Stimulated activated CD4-positive, alpha-beta T cell treated with anti-CD3 and anti-CD28 coated beads, Interleukin-1b, Interleukin-23, amount 100 ng/mL, for 48 hours (primary cell): ENCODE data around the gene GPC6.

ENCODE experiments used
- DNase-seq: peaks from one replicate; pipeline ENCODE4 v3.0.0-alpha.2; 2020

The GPC6 gene

DNA sequence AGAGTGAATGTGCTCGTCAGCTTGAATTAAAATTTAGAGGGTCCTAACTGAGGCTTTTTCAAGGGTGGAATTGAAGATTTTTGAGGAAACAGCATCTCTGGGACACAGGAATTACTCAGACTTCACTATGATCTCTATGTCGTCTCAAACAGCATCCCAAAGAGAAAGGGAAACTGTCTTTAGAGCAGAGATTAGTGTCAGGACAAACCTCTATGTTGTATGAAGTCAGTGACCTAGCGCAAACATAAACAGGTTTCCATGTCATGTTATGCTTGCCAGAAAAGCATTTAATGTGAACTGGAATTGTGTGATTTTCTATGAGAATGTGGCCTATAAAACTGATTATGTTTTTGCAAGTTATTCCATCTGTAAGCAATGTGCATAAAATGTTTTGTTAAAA is 573.7 kb downstream of the GPC6 start:
- DNase-seq, result no peak

DNA sequence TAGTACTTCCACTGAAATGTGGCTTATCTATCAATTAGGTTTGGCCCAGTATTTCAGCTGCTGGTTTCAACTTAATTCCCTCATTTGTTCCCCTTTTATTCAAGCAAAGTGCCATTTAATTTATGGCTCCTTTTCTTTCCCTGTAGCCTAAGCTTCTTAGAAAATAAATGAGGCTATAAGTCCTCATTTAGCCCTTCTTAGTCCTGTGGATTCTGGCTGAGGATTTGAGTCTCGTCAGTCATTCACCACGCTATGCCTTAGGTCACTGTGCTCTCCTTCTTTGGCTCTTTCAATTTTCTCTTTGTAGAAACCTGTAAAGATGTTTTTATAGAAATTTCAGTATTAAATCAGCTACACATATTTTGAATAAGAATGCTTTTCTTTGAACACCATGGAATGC is 579.1 kb downstream of the GPC6 start:
- DNase-seq, result no peak

DNA sequence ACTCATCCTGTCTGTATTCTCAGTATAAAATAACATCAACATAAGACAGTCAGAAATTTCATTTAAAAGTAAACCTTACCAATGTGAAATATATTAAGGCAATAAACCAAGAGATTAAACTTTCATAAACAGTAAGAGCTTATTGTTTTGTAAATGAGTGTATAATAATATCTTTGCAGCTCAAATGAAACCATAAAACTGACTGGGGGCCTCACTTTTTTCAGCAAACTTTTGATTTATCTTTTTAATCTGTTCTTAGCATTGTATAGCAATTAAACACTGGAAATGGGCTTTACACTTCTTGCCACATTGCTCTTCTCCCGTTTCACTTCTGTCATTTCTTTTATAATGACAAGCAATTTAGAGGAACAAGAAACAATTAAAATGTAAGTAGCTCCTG is 580.3 kb downstream of the GPC6 start:
- DNase-seq, result no peak

DNA sequence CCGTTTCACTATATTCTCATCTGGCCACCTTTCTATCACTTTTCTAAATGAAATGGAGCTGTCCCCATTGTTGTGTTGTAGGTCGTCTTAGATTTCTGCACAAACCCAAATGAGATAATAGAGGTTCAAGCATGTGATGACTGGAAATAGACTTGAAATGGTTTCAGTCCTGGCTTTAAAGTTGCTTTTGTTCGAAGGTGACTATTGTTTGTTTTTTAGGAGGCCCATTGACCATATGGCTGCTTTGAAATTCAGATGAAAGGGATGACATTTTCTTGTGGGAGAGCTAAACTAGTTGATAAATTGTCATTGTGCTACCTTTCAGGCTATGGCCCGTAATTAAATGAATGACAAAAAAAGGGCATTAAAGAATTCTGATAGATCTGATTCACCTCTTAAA is 583.7 kb downstream of the GPC6 start:
- DNase-seq, result no peak

DNA sequence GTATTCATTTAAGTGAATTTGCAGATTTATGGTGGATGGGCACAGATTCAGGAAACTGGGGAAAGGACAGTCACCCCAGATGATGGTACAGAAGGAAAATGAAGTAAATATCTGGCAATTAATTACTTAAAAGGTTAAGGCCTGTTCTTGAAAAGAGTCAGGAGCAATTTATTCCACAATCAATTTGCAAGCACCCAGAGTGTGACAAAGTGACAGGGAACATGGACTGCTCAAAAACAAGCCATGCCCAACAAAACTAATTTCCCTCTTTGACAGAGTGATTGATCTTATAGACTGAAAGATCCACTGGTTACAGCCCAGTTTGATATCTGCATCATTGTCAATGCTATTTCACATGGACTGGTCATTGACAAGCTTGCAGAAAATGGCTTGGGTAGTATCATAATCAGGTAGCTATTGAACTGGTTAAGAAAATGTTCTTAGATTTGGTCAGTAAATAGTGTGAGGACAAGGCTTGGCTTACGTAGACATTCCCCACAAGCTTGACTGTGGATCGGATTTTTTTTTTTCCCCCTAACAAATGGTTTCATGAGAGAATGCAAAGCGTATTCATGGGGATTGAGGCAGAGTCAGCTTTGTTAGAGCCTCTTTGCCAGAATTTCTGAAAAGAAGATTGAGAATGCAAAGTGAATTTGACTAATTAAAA is 584.6 kb downstream of the GPC6 start:
- no peak for DNase-seq

DNA sequence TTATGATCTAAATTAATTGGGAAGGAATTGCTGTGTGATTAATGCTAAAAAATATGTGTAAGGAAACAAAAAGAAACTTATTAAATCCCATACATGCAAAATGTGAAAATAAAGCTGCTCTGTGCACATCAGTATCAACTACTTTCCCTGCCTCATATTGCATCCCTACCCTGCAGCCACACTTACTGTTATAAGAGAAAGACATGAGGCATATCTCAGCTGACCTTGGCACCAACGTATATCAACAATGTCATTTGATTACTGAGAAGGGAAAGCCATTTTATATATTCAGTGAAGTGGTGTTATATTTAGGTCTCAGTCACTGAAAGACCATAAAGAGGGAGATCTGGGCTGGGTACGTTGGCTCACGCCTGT is 585.1 kb downstream of the GPC6 start:
- DNase-seq, result no peak

DNA sequence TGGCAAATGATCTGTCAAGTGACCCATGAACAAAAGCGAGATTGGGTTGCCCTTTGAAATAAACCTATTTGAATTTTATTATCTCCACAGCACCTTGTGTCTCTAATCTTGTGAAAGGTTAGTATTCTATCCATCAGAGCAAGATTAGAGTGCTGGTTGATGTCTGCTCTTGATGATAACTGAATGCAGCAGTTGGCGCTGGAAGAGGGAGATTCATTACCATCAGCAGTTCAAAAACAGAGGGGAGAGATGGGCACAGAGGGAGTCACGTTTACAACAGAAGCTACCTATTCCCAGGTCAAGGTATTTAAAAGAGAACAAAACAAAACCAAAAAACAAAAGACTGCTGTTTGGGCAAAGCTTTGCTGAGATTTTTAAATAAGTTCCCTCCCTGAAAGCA is 588.1 kb downstream of the GPC6 start:
- no peak for DNase-seq

DNA sequence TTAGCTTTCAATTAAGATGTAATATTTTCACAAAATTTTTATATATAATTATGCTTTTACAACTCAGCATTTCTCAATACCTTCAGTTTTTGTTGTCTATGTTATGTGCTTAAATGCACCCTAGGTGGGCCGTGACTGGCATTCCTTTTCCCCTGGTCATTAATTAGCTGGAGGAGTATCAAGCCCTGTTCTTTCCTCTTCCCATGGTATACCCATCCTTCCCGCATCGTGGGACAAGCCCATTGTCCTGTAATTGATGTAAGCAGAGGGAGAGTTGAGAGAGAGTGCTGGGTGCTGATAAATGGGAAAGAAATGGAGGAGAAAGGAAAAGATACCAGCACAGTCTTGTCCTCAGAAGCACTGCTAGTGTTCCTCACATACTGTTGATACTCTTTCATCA is 591.7 kb downstream of the GPC6 start:
- no peak for DNase-seq

DNA sequence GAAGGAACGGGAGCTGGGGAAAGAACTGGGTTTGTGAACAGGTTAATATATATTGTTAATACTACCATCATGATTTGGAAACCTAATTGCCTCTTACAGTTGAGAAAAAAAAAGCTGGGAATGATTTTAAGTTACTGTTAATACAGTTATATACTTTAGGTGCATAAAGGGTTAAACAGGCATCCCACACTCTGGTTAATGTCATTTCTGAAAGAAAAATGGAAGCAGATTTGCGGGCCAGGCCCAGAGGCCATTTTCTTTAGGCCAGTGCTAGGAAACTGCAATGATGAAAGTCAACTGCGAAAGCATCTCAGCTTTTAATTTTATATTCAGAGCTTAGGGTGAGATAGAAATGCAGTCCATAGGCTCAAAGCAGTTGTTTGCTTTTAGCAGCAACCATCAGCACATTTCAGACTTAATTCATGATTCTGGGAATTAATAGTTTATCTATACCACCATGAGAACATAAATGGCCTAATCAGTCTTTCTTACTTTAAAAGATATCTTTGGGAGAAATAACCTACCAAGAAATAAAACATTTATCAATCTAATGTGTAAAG is 592.8 kb downstream of the GPC6 start:
- DNase-seq, result no peak

DNA sequence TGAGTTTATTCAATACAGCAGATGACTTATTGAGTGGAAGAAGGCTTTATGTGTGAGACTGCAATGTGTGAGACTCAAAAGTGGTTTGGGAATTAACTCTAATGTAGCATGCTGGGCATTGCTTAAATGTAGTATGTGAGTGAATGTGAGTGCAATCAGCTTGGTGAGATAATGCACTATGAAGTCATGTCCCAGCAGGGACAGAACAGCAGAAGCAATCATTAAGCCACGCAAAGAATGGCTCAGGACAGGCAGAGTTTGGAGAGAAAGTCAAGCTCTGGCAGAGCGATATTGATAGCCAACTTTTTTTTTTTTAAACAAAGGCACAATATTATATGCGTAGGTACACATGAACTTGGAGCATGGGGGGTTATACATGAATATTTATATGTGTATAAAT is 597.7 kb downstream of the GPC6 start:
- no peak for DNase-seq

DNA sequence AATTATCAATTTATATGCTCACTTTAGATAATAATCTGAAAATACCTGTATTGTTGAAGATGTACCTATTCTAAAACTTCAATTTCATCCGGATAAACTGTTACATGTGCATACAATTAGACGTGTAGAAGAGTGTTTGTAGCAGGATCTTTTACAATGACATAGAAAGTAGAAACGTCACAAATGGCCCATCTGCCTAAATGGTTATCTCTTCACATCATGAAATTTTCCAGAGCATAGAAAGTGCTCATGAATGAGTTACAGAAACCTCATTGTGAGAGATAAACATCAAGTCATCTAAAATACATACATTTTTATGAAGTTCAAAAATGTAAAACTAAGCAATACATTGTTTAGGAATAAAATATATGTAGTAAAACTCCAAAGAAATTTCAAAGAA is 607.4 kb downstream of the GPC6 start:
- no peak for DNase-seq

DNA sequence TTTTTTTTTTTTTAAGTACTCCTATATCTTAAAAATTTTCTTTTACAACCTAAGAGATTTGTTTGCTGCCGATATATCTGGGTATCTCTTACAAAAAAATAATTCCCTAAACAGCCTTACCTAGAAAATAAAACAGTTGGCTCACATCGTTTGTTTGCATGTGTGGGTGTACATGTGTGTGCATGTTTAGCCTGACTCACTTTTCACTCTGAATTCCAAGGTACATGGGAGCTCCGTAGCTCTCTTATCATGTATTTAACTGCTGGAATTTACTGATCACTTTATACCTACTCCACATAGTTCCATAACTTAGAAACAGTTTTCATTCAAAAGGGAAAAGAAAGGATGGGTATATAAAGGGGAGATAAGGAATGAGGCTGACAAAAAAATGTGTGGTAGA is 616.5 kb downstream of the GPC6 start:
- no peak for DNase-seq

DNA sequence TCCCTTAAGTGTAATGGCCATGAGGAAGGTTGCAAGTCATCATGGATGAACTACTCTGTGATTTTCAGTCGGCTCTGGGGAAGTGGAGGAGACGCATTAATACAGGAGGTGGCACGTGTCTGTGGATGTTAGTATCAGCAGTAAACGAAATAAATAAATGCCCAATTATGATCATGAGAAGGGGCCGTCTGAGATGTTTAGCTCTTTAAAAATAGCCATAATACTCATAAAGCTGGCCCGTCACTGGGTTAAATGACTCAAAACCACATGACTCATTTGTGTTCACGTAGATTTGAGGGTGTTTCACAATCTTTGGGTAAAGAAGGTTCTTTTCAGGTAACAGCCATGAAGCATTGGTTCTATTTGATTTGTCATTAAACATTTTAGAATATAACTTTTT is 620.6 kb downstream of the GPC6 start:
- DNase-seq, result peak; percentile 7

DNA sequence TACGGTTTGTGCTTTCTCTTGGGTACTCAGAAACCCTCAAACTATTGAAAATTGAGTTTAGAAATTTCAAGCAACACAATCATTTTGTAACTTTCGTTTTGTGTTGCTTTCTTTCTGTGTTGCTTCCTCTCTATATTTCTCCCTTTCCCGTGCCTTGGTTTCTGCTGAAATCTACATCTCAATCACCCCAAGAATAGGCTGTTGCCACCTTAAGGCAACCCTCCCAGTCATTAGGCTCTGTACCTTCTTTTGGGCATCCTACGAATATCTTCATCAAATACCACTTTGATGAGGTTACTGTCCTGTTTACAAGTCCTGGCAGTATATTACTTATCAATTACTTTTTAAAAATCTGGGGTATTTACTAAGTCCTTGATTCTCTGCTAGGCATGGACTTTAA is 621.6 kb downstream of the GPC6 start:
- DNase-seq, result no peak

DNA sequence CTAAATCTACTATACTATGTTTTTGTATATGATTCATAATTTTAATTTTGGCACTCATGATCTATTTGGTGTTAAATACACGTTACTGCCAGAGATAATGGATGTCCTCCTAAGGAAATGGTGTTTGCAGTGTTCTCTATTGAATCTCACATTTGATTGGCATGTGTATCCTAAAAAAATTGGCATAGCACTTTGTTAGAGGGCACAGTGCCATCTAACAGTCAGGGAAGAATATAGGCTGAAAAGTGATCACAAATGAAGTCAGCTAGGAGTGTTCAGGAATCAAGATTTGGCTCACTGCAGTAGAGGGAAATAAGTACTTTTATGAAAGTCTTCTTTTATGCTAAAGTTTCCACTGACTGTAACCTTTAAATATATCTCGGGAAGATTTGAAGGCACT is 624.6 kb downstream of the GPC6 start:
- DNase-seq, result no peak

DNA sequence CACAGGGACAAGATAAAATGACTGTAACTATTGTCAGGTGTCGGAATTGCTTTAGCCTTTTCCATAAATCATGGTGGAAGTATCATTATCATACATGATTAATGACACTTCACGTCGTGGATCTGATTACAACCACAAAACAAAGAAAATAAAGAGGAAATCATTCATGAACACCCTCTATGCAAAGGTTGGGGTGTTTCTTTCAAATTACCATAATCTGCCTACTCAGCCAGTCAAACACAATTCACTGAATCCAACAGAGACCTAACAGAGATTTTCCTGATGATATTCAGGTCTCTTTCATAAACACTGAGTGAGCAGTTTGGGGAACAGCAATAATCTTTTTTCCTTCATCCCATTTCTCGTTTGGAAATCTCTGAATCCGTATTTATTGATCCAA is 627.3 kb downstream of the GPC6 start:
- DNase-seq, result no peak

DNA sequence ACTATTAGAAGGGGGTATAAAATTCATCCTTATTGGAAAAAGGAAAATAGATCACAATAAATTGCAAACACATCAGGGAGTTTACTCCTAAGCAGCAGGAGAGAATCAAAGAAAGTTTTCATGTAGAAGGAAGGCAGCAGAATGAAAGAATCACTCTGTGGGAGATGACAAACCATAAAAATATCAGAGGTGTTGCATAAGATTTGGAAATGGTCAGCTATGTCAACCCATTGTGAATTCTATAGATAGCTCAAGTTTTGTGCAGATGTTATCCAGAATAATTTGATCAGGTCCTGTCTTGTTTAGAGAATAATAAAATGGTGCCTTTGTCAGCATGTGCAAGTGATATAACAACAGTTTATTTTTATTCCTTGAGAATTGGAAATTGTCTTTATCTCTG is 630.5 kb downstream of the GPC6 start:
- no peak for DNase-seq

DNA sequence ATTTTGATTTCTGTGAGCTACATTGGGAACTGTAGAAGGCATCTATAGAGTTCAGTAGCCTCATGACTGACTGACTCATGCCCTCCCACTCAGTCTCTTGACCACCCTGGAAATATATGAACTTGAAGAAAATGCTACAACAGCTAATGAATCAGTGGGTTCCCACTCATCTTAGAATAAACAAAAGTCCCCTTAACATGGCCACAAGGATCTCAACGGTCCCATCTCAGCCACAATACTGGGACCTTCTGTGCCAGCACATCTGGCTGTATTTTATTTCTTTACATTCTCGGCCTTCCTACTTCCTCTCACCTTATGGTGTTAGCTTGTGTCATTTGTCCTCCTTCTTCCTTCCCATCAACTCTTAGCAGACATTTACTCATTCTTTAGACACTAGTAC is 633.1 kb downstream of the GPC6 start:
- DNase-seq, result no peak

DNA sequence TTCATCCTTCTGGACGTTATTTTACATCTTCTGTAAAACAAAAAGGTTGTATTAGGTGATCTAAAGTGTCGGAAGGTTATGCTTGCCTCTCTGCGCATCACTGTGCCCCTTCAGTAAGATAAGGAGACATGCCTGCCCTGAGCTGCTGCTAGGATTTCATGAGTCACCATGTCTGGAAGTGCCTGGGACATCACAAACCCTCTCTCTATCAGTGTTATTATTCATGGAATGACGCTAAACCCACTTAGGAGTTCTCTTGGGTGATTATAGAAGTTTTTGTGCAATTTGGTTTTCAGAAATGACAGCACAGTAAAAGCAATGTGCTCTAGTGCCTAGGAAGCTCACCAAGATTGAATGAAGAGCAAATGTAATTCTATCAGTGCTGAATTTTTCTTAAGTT is 635.2 kb downstream of the GPC6 start:
- DNase-seq, result no peak

DNA sequence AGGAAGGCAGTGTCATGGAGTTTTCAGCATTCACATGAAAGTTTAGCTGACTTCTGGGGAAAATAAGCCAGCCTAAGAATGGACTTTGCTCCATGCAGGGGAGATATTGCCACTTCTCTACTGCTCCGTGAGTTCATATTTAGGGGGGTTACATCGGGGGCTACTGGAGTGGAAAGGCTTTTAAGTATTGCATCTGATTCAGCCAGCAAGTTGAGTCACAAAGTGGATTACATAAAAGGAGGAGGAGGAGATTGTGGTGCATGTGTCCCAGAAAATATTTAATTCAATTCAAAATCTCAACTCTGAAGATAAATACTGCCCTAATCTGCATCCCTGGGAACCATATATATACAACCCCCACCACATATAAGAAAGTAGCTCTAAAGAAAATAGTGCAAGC is 635.7 kb downstream of the GPC6 start:
- DNase-seq, result no peak

DNA sequence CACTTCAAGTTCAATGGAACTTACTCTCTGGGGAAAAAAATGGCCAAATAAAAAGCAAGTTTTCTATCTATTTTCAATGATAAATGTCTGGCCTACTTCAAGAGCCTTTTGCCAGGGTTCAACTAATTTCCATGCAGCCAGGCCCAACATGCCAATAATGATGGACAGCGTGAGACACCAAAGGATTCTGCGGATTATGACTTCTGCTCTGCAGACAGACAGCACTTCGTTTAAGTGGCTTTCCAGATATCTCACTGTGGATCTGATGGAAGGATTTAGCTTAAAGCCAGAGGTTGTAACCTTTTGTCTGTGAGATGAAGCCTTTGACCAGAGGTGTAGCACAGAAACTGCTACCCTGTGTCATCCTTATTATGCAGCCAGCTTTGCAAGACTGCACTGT is 638.6 kb downstream of the GPC6 start:
- no peak for DNase-seq

DNA sequence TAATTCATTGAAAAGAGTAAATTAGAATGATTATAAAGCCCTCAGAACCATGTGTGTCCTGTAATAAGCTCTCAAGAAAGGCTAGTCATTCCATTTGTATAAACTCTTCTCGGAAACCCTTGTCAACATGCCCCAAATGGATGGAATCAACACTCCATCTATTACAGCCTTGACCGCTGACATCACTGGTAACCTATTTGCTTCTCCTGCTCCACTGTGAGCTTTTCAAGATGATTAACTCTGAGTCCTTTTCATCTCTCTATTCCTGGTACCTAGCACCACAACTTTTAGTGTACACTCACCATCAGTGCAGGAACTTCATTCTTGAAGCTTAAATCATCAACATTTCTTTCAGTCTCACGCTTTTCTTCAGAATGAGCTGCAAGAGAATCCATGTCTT is 640.9 kb downstream of the GPC6 start:
- DNase-seq, result no peak

DNA sequence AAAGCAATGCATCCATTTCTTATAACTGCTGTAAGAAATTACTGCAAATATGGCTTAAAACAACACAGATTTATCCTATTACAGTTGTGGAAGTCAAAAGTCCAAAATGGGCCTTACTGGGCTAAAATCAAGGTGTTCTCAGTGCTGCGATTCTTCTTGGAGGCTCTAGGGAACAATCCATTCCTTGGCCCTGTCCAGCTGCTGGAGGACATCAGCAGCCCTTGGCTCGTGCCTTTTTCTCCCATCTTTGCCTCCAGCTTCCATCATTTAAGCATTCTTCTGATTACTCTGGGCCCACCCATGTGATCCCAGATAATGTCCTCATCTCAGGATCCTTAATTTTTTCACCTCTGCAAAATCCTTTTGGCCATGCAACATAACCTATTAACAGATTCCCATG is 645.8 kb downstream of the GPC6 start:
- DNase-seq, result no peak

DNA sequence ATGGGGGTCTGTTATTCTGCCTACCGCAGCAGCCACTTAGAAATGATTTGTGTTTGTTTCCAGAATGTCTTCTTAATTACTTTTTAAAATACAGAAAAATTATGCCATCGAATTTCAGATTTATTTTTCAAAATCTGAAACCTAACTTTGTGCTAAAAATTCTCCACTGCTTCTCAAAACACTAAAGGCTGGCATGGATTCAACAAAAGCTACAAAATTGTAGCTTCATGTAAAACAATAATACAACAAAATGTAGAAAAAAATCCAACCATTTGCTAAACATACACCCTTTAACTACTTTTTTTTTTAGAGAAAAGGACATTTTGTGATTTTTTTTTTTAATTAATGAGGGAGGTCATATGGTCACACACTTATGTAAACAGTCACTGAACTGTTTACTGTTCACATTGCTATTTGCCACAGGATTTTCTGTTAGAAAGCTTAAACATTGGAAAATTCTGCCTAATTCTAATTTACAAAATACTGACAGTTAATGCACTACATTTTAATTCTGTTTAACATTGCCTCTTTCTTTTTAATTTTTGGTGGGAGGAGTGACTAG is 646.3 kb downstream of the GPC6 start:
- DNase-seq, result no peak

DNA sequence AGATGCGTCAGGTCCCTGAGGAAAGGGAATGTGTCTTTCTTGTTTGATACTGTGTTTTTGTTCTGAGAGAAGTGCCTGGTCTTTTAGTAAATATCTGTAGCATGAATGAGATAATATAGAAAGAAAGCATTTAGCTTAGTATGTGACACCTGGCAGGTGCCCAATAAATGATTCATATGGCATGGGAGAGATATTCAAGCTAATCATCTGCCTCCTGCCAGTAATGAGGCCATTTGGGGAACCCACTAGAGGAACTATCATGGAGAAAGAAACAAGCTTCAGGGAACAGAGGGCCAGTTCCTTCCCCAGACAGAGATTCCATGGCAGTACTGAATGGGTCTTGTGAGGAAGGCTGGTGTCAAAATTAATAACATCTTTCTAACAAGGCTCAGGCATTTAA is 648.9 kb downstream of the GPC6 start:
- no peak for DNase-seq
